ENCODE data around the gene USE1.

USE1 gene

GRCh38 chr19:17205237-17206140, 9.7 kb upstream of the USE1 start:
- DNase-seq (ENCODE audit: low read depth in 2 of 2, low spot score in 1 of 2) = no peak

DNA sequence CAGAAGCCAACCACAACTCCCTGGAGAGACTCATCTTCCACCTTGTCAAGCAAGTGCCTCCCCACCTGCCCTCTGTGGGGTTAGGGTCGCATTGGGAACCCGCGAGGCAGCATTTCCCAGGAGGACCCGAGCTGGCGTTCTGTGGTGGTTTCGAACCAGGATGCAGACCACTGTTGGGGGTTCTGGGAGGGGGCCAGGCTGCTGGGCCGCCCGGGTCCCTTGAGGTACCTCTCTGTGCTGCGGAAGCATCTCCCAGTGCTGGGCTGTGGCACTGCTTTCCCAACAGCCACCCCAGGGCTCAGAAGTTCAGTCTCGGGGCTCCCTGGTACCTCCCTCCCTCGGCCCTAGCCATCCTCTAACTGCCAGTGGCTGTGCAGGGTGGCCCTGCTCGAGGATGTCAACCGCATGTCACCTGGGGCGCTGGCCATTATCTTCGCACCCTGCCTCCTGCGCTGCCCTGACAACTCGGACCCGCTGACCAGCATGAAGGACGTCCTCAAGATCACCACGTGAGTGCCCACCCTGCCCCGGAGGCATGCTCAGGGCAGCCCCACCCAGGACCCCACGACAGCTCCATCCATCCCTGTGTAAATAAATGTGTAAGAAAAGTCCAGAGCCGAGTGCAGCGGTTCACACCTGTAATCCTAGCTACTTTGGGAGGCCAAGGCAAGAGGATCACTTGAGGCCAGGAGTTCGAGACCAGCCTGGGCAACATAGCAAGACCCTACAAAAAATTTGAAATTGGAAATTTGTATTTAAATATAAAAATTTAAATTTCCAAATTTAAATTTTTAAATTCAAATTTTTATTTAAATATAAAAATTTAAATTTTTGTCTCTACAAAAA, 8.2 kb upstream of the USE1 start:
- no peak for DNase-seq (ENCODE audit: low read depth in 2 of 2, low spot score in 1 of 2)

GRCh38 chr19:17209126-17210036, 5.8 kb upstream of the USE1 start:
- DNase-seq (ENCODE audit: low read depth in 2 of 2, low spot score in 1 of 2) = no peak

DNA sequence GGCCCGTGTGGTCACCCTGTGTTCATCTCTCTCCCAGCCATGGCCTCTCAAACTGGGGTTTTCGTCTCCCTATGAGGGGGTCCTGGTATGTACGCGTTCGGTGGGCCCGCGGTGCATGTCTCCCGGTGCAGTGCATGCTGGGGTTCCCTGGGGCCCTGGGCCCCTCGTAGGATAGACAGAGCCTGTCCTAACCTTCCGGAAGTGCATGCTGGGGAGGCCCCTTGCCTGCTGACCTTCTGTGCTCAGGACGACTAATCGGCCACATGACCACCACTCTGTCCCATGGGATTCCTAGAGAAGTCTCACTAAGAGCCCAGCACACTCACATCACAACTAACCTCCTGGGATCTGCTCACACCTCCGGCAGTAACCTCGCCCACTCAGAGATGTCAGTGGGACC, 4.9 kb upstream of the USE1 start:
- DNase-seq (ENCODE audit: low read depth in 2 of 2, low spot score in 1 of 2) = no peak

DNA sequence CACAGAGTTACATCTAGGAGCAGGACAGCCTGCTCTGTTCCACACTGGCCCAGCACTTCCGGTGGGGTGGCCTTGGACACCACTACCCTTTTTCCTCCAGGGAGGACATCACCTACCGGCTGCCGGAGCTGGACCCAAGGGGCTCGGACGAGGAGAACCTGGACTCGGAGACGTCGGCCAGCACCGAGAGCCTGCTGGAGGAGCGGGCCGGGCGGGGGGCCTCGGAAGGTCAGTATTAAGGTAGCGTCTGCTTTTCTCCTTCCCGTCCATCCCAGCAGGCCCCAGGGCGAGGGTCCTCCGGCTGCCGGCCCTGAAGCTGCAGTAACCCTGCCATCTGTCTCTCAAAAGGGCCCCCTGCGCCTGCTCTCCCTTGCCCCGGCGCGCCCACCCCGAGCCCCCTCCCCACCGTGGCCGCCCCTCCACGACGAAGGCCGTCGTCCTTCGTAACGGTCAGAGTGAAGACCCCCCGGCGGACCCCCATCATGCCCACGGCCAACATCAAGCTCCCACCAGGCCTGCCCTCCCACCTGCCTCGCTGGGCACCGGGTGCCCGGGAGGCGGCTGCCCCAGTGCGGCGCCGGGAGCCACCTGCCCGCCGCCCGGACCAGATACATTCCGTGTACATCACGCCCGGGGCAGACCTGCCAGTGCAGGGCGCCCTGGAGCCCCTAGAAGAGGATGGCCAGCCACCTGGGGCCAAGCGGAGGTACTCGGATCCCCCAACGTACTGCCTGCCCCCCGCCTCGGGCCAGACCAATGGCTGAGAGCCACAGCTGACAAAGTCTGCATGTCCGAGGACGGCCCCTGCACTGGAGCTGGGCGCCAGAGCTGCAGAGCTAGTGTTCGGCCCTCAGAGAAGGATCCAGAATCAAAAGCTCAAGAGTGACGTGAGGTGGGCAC, 3.4 kb upstream of the USE1 start:
- DNase-seq (ENCODE audit: low read depth in 2 of 2, low spot score in 1 of 2) = no peak

GRCh38 chr19:17213334-17213733, 1.8 kb upstream of the USE1 start:
- DNase-seq (ENCODE audit: low read depth in 2 of 2, low spot score in 1 of 2) = no peak

DNA sequence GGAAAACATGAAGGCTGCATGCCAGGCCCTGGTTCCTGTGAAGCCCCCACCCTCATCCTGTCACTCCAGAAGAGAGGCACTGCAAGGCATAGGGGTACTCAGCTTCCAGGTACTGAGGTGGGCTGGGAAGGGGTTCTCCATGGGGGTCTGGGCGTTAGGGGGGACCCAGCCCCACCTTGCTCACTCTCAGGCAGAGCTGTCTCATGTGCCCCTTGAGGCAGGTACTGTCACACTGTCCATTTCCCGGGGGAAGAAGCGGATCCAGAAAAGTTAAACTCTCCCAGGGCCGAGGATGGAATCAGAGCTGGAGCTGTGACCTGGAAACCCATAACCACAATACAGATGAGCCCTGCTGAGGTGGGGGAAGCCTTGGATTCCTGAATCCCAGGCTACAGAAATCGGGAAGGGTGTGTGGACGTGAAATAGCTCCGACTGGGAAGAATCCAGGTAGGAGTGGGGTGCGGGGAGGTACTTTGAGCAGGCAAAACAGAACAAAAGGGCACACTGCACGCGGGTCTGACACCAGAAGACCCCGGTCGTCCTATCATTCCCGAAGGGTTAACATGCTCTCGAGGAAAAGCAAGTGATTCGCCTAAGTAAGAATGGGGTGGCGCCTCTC, 540 bp upstream of the USE1 start:
- no peak for DNase-seq (ENCODE audit: low read depth in 2 of 2, low spot score in 1 of 2)

DNA sequence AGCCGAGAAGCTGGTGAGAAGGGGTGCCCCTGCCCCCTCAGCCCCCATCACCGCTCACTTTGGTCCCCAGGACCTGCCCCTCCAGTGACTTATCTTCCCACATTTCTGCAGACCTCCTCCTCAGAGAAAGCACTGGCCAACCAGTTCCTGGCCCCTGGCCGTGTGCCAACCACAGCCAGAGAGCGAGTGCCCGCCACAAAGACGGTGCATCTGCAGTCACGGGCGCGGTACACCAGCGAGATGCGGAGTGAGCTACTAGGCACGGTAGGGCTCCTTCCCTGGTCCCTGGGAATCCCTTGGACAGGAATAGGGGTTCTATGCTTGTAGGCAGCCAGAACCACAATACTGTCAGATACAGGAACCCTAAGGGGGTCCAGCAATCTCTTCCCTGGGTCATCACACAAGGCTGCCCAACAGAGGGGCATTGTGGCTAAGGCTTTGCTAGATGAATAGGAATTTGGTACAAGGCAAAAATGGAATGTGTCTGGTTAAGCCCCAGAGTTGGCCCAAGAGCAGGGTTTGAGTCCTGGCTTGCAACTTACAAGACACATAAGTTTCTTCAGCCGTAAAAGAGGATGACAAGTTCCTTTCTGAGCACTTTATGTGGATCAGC, 1.0 kb downstream of the USE1 start:
- DNase-seq (ENCODE audit: low read depth in 2 of 2, low spot score in 1 of 2) = no peak

GRCh38 chr19:17219286-17219685, 4.1 kb downstream of the USE1 start:
- DNase-seq (ENCODE audit: low read depth in 2 of 2, low spot score in 1 of 2) = no peak

DNA sequence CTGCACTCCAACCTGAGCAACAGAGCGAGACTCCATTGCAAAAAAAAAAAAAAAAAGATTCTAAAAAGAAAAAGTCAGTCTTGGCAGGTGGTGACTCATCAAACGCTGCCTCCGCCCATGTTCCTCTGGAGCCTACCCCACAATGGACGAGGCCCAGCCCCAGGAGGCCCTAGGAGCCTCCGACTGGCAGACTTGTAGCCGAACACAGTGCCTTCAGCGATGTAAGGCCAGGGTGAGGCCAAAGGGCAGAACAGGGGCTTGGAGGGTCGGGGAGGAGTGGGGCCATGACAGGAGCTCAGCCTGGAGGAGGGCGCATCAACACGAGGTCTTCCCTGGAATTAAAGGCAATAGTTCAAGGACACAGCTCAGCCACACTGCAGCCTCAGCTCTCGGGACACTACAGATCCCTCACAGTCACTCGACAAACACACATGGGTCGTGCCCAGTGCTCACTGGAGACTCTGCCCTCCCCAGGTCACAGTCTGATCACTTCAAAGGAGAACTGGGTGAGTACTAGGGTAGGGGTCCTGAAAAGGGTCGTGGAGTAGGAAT, 5.1 kb downstream of the USE1 start:
- DNase-seq (ENCODE audit: low read depth in 2 of 2, low spot score in 1 of 2) = no peak

GRCh38 chr19:17225053-17225452, 9.9 kb downstream of the USE1 start:
- no peak for DNase-seq (ENCODE audit: low read depth in 2 of 2, low spot score in 1 of 2)

DNA sequence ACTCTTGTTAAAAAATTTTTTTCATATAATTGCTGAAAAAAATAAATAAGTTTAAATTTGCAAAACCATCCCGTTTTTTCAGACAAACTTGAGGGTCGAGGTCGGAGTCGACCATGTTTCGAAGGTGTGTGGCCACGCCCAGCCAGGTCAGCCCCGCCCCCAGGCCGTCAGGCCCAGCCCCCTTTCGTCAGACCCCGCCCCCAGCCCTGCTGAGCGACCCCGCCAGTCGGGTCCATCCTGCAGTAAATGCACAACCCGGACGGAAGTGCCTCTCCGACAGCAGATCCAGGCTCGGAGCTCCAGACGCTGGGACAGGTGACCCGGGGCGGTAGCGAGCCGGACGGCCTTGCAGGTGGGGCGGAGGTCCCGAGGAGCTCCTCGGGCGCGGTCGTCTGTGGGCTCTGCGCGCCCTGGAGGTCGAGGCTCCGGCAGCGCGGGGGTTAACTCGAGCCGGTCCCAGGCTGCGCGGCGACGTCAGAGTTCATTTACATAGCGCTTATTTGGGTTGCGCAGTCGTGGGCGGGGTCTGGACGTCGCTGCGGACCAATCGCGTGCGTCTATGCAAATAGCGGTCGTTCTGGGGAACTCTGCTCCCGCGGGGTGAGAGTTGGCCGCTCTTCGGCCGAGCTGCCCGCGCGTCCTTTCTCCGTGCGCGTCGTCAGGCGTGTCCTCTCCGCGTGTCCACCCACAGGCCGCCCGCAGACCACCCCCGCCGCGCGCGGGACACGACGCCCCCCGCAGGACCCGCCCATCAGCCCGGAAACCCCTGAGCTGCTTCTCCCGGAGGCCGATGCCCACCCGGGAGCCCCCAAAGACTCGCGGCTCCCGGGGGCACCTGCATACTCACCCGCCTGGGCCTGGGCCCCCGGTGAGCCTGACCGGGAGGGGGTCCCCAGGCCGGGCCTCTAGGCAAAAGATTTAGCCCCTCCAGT, 11.1 kb downstream of the USE1 start, which contains the start of gene OCEL1:
TSS of gene OCEL1 (plus strand) at position 225 of the 932 bp plus-strand sequence. CDS start at position 247, 22 bp downstream.
- DNase-seq (ENCODE audit: low read depth in 2 of 2, low spot score in 1 of 2) = peak; percentile 93 to 94

GRCh38 chr19:17227798-17228367, 12.7 kb downstream of the USE1 start:
- DNase-seq (ENCODE audit: low read depth in 2 of 2, low spot score in 1 of 2) = no peak

DNA sequence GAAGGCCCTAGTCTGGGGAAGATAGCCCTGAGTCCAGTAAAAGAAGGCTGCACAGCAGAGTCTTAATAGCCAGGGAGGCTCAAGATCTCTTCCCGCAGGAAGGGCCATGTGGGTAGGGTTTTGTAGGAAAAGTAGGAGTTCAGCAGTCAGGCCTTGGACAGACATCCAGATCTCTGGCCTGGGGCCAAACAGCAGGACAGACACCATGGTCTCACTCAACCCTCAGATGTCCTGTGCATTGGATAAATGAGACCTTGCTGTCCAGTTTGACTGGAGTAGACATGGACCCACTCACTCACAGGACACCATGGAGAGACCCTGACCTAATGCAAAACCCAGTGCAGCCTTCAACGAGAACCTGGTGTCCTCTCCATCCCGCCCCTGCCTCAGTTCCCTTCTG, 14.7 kb downstream of the USE1 start:
- no peak for DNase-seq (ENCODE audit: low read depth in 2 of 2, low spot score in 1 of 2)

- DNase-seq (ENCODE audit: low read depth in 2 of 2, low spot score in 1 of 2) = no peak
Observed at GRCh38 chr19:17232258-17232657, 17.1 kb downstream of the USE1 start.

GRCh38 chr19:17234911-17235299, 19.7 kb downstream of the USE1 start:
- no peak for DNase-seq (ENCODE audit: low read depth in 2 of 2, low spot score in 1 of 2)

- peak; percentile 42 to 47 for DNase-seq (ENCODE audit: low read depth in 2 of 2, low spot score in 1 of 2)
Observed at GRCh38 chr19:17235300-17235970, 20.3 kb downstream of the USE1 start.
